ENCODE measurements around the gene PRSS57.

GRCh38 chr19:638906-639252 is 56.4 kb downstream of the PRSS57 start:
- TF ChIP-seq POLR2A (IDR thresholded peaks at IDR 0.05; ENCODE audit: low read length) (no peak), GATA1 (IDR thresholded peaks at IDR 0.05; ENCODE audit: low read depth, low read length) (no peak)

Data from erythroblast (primary cell).